Measurements from ENCODE around the gene CNTN5. TPM values are rescaled to one million over a fixed set of nuclear protein-coding genes. Genes with fewer than 3 reads are reported as not detected.

The CNTN5 gene
- total and polyA plus RNA-seq, 10 of the 15 experiments (the other 5 are each of a cell fraction or from before 2014, with no cell fraction given): 0.01 TPM; not detected in 9

DNA sequence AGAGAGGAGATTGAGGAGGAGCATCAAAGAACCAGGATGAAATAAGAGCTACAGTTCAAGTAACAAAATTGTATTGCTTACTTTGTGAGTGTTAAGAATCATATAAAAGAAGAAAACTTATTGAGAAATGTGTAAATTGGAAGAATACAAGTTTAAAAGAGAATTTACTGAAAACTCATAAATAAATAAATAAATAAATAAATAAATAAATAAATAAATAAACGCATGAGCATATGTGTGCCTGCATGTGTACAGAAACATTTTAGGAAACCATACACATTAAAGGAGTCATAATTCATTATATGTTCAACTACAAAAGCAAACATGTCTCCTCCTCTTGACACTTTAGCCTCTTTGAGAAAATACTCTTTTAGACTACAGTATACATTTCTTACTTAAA is 42.6 kb downstream of the CNTN5 start:
- Histone ChIP-seq H3K9me3 (replicated peaks; ENCODE audit: control insufficient read depth, insufficient read depth, low read length) (no peaks in the 10 kb centered on the region), H2AFZ (ENCODE audit: control insufficient read depth, low read depth, low read length) (no peak overlapping the region), H3K27ac (ENCODE audit: control insufficient read depth, insufficient read depth) (no peak overlapping the region), H4K20me1 (ENCODE audit: control insufficient read depth, insufficient read depth) (no peaks in the 10 kb centered on the region), H3K4me1 (ENCODE audit: control insufficient read depth, insufficient read depth, low read length) (no peaks in the 10 kb centered on the region), H3K9ac (ENCODE audit: control insufficient read depth, insufficient read depth, low read length) (no peak overlapping the region), H3K79me2 (ENCODE audit: control insufficient read depth, insufficient read depth, low read length) (no peaks in the 10 kb centered on the region), H3K4me2 (ENCODE audit: control insufficient read depth, insufficient read depth) (no peak overlapping the region), H3K36me3 (ENCODE audit: control insufficient read depth in 2 of 2, insufficient read depth in 2 of 2, low read length in 1 of 2) (no peaks in the 10 kb centered on the region), H3K4me3 (no peak overlapping the region), H3K27me3 (replicated peaks in 1 of 2; ENCODE audit: control insufficient read depth in 2 of 2, insufficient read depth in 2 of 2, low read length in 1 of 2) (no peaks in the 10 kb centered on the region)
- DNase-seq (ENCODE audit: low read depth, low spot score): no peak
- intact Hi-C loops (cut with micrococcal nuclease; ENCODE audit: unreplicated experiment) (no loop called here), in situ Hi-C loops (cut with MboI) (no loop called here)
- CTCF ChIA-PET: no interaction called here
- no peak for ATAC-seq
- RAD21 ChIA-PET (ENCODE audit: unreplicated experiment): no interaction called here
- WGBS (ENCODE audit: insufficient coverage, insufficient replicate concordance, low lambda C conversion rate, missing lambda C conversion rate): 92% methylated on average over 1 of the region's 1 CpG
- POLR2A ChIA-PET: no interaction called here
- no TSS peak for BruUV-seq (replicated peaks)
- SMC1A ChIA-PET (ENCODE audit: uncharacterized antibody, unreplicated experiment): no interaction called here
- no peak for FAIRE-seq
- no peak for TF ChIP-seq TAF1 (IDR thresholded peaks at IDR 0.05; ENCODE audit: borderline replicate concordance, low read depth, low read length)
- TF ChIP-seq NRF1 (conservative IDR thresholded peaks at IDR 0.05; ENCODE audit: low read depth, low read length): no peak
- no peak for TF ChIP-seq ZNF622 (IDR thresholded peaks at IDR 0.05)
- no peak for TF ChIP-seq KDM1A (IDR thresholded peaks at IDR 0.05; ENCODE audit: borderline replicate concordance)
- TF ChIP-seq POLR2A (IDR thresholded peaks at IDR 0.05; ENCODE audit: low read depth, low read length): no peak
- no peak for TF ChIP-seq NFXL1 (IDR thresholded peaks at IDR 0.05; ENCODE audit: borderline replicate concordance)
- TF ChIP-seq, protein P1, sequence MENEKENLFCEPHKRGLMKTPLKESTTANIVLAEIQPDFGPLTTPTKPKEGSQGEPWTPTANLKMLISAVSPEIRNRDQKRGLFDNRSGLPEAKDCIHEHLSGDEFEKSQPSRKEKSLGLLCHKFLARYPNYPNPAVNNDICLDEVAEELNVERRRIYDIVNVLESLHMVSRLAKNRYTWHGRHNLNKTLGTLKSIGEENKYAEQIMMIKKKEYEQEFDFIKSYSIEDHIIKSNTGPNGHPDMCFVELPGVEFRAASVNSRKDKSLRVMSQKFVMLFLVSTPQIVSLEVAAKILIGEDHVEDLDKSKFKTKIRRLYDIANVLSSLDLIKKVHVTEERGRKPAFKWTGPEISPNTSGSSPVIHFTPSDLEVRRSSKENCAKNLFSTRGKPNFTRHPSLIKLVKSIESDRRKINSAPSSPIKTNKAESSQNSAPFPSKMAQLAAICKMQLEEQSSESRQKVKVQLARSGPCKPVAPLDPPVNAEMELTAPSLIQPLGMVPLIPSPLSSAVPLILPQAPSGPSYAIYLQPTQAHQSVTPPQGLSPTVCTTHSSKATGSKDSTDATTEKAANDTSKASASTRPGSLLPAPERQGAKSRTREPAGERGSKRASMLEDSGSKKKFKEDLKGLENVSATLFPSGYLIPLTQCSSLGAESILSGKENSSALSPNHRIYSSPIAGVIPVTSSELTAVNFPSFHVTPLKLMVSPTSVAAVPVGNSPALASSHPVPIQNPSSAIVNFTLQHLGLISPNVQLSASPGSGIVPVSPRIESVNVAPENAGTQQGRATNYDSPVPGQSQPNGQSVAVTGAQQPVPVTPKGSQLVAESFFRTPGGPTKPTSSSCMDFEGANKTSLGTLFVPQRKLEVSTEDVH (IDR thresholded peaks at IDR 0.05; ENCODE audit: low read depth, partially characterized antibody): no peak
- TF ChIP-seq POLR2AphosphoS5 (IDR thresholded peaks at IDR 0.05; ENCODE audit: low read length): no peak
- TF ChIP-seq SREBF1 (IDR thresholded peaks at IDR 0.05; ENCODE audit: low read length): no peak
- TF ChIP-seq ETV6 (conservative IDR thresholded peaks at IDR 0.05 in 1 of 2, IDR thresholded peaks at IDR 0.05 in 1 of 2; ENCODE audit: borderline replicate concordance in 1 of 2, low read depth in 1 of 2): no peak
- TF ChIP-seq, protein P2, sequence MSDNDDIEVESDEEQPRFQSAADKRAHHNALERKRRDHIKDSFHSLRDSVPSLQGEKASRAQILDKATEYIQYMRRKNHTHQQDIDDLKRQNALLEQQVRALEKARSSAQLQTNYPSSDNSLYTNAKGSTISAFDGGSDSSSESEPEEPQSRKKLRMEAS (IDR thresholded peaks at IDR 0.05; ENCODE audit: low read depth, low read length): no peak
- TF ChIP-seq RAD21 (IDR thresholded peaks at IDR 0.05; ENCODE audit: insufficient read depth, low read depth, low read length): no peak
- no peak for TF ChIP-seq YBX1 (IDR thresholded peaks at IDR 0.05)
- no peak for TF ChIP-seq MEF2B (IDR thresholded peaks at IDR 0.05; ENCODE audit: partially characterized antibody, poor library complexity, severe bottlenecking)
- TF ChIP-seq ZBED1 (IDR thresholded peaks at IDR 0.05; ENCODE audit: borderline replicate concordance): no peak
- TF ChIP-seq SREBF2 (IDR thresholded peaks at IDR 0.05; ENCODE audit: low read length): no peak
- TF ChIP-seq MEF2A (IDR thresholded peaks at IDR 0.05; ENCODE audit: insufficient read depth, low read depth, low read length): no peak
- TF ChIP-seq BMI1 (IDR thresholded peaks at IDR 0.05; ENCODE audit: borderline replicate concordance): no peak
